B cell (primary cell): ENCODE measurements around the gene MBOAT1.

ENCODE experiments used
- CTCF ChIP-seq: fragments of 200-600 bp; IDR thresholded peaks from one replicate; pipeline ENCODE4 v1.8.0; 2022; ENCODE audit warnings: antibody characterized with exemption, mild to moderate bottlenecking
- EZH2 ChIP-seq: IDR thresholded peaks from 2 replicates; pipeline ENCODE4 v1.6.1; 2012; ENCODE audit warnings: borderline replicate concordance, low read depth, mild to moderate bottlenecking, moderate library complexity, low read length; ENCODE audit not compliant: insufficient read depth, poor library complexity, severe bottlenecking

GRCh38 chr6:20086992-20087391 is 125.3 kb downstream of the MBOAT1 start:
- TF ChIP-seq CTCF (no peak), EZH2 (no peak)
